GM12878 (cell line): ENCODE measurements around the gene GCSAM.

Experiments used
- CREB1 ChIP-seq: IDR thresholded peaks from 2 replicates; pipeline ENCODE4 v1.6.1; 2012; ENCODE audit warnings: low read depth, mild to moderate bottlenecking, inconsistent platforms
- E2F4 ChIP-seq: IDR thresholded peaks from 2 replicates; pipeline ENCODE4 v1.6.1; 2012; ENCODE audit warnings: low read depth, low read length, improper control_type of control experiment

- TF ChIP-seq CREB1: no peak
- no peak for TF ChIP-seq E2F4
Observed at GRCh38 chr3:112088944-112089343, 44.1 kb downstream of the GCSAM start.
